AG04449 (cell line): ENCODE results near the gene MEOX1.
"Not testable (repeated sequence)": the region's sequence is repeated elsewhere in the genome, so short reads cannot be mapped to it uniquely, and the experiment has no call there.

Experiments used
- CTCF ChIA-PET: fragments of 350-600 bp; formaldehyde crosslinking; extraction: SDS; loops from one replicate; lab custom pipeline; 2021; ENCODE audit warnings: antibody characterized with exemption; lab: Yijun Ruan, JAX
- POLR2A ChIA-PET: fragments of 400-600, 350-600 bp; formaldehyde crosslinking; extraction: SDS; loops from one replicate; lab custom pipeline; 2020; ENCODE audit warnings: antibody characterized with exemption, inconsistent platforms; lab: Yijun Ruan, JAX
- DNase-seq: peaks from one replicate; pipeline ENCODE4 v3.0.0-alpha.2; 2010; ENCODE audit warnings: low read depth, low spot score
- H3K4me3 ChIP-seq: 2 replicates; pipeline ENCODE4 v1.5.1; 2011; ENCODE audit warnings: low read depth, mild to moderate bottlenecking, control low read depth, low read length
- TF ChIP-seq, protein P1 (sequence below): IDR thresholded peaks from one replicate; pipeline ENCODE4 v1.5.1; 2011; ENCODE audit warnings: mild to moderate bottlenecking, moderate library complexity, low read length, control low read depth, inconsistent platforms; ENCODE audit not compliant: insufficient read depth; ENCODE audit errors: missing control alignments

Gene MEOX1

DNA sequence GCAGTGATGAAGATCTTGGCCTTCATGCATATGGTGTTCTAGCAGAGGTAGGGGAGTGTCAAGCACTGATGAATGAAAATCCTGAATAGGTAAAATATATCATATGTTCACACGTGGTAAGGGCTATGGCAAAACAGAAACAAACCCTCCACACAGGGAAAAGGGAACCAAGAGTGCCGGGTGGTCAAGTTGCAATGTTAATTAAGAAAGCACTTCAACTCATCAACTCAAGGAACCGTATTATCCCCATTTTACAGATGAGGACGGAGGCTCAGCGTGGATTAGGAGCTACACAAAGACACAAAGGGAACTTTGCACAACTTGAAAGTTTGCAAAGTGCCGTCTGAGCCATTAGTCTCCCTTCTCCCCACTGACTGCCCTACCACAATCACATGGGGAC is 28.1 kb upstream of the MEOX1 start:
- TF ChIP-seq, protein P1, sequence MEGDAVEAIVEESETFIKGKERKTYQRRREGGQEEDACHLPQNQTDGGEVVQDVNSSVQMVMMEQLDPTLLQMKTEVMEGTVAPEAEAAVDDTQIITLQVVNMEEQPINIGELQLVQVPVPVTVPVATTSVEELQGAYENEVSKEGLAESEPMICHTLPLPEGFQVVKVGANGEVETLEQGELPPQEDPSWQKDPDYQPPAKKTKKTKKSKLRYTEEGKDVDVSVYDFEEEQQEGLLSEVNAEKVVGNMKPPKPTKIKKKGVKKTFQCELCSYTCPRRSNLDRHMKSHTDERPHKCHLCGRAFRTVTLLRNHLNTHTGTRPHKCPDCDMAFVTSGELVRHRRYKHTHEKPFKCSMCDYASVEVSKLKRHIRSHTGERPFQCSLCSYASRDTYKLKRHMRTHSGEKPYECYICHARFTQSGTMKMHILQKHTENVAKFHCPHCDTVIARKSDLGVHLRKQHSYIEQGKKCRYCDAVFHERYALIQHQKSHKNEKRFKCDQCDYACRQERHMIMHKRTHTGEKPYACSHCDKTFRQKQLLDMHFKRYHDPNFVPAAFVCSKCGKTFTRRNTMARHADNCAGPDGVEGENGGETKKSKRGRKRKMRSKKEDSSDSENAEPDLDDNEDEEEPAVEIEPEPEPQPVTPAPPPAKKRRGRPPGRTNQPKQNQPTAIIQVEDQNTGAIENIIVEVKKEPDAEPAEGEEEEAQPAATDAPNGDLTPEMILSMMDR = no peak
- CTCF ChIA-PET = interaction anchor here (0.7 to 24.6 kb wide), 8 partner anchors 8 to 116 kb away, joined by 3 to 1463 read pairs (median 5); partner anchors contain the start of gene SOST
- no peak for DNase-seq
- no peak overlapping the region for H3K4me3 ChIP-seq
- POLR2A ChIA-PET = no interaction called here

DNA sequence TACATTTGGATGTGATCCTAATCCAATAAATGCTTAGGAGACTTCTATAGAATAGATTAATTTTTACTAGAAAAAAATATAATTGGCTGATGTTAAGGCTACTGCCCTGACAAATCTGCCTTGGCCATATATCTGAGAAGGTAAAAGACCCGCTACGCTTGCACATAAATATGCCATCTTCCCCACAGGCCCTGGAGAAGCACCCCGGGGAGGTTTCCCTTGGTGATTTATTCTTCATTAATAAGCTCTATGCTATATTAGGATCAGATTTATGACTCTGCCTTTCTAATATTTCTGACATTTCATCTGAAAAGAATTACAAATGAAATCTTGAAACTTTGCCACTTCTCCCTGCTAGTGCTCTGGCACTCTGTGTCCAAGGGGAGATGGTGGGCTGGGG is 27.4 kb upstream of the MEOX1 start:
- ChIA-PET CTCF (interaction anchor here (0.7 to 24.6 kb wide), 7 partner anchors 16 to 115 kb away, joined by 3 to 1463 read pairs (median 7); partner anchors contain the start of gene SOST), POLR2A (no interaction called here)
- TF ChIP-seq, protein P1 = no peak
- no peak overlapping the region for H3K4me3 ChIP-seq
- no peak for DNase-seq

- DNase-seq, POLR2A ChIA-PET, H3K4me3 ChIP-seq: not testable (repeated sequence)
- CTCF ChIA-PET = interaction anchor here (1.3 to 24.6 kb wide), 2 partner anchors 14 to 73 kb away, joined by 3 to 1463 read pairs; partner anchors contain the start of gene SOST
Observed at GRCh38 chr17:43686957-43687356, 25.2 kb upstream of the MEOX1 start.

DNA sequence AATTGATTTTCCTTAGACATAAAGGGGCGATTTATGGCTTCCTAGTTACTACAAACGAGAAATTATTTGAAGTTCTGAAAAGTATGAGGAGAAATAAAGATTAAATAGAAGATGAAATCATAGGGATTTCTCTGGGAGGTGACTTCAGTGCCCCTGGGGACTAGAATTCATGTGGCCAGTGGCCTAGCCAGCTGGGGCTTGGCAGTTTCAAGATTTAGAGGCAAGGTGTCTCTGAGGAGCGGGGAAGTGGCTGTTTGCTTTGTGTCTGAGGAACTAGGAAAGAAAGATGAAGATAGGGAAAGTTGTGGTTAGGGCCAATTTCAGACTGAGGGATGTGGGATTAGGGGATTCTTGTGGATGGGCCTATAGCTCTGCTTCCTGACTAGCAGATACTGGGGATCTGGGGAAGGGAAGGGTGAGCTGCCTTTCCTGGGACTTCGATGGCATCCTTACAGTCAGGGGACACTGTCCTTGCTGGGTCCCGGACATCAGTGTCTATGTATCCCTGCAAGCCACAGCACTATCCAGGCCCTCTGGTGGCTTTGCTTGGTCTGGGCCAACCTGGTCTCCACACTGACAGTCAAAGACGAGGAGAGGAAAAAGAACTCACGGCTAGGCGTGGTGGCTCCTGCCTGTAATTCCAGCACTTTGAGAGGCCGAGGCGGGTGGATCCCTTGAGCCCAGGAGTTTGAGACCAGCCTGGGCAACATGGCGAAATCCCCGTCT is 22.4 kb upstream of the MEOX1 start:
- TF ChIP-seq, protein P1 = no peak
- CTCF ChIA-PET = interaction anchor here (0.9 to 4.2 kb wide), 7 partner anchors 9 to 163 kb away, joined by 4 to 40 read pairs (median 7); partner anchors contain the start of gene SOST
- no peak overlapping the region for H3K4me3 ChIP-seq
- POLR2A ChIA-PET = no interaction called here
- no peak for DNase-seq

DNA sequence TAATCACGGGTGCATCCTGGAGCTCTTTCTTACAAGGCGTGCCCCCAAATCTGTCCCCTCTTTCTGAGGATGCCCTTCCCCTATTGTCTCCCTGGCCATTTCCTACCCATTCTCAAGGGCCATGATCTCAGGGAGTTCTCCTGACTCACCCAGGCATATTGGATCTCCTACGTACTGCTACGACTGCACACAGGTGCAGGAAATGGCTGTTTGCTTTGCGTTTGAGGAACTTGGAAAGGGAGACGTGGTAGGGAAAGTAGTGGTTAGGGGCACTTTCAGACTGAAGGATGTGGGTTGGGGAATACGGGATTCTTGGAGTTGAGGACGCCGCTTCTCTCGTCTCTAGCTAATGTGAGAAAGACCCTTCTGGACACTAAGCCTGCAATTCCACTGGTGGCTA is 18.7 kb upstream of the MEOX1 start:
- ChIA-PET CTCF (interaction anchor here (1.0 to 1.3 kb wide), 3 partner anchors 11 to 72 kb away, joined by 3 to 4 read pairs (median 4); no protein-coding TSS in a partner anchor), POLR2A (no interaction called here)
- TF ChIP-seq, protein P1 = no peak
- H3K4me3 ChIP-seq = no peak overlapping the region
- no peak for DNase-seq

- POLR2A ChIA-PET = no interaction called here
- no peak for DNase-seq
- TF ChIP-seq, protein P1 = no peak
- CTCF ChIA-PET = interaction anchor here (1.0 to 1.4 kb wide), 4 partner anchors 10 to 72 kb away, joined by 3 to 4 read pairs (median 4); no protein-coding TSS in a partner anchor
- no peak overlapping the region for H3K4me3 ChIP-seq
Observed at GRCh38 chr17:43679911-43680310, 18.2 kb upstream of the MEOX1 start.
